BJ (cell line): ENCODE measurements around the gene DGKQ. TPM values are rescaled to one million over a fixed set of nuclear protein-coding genes. Genes with fewer than 3 reads are reported as not detected.

Experiments
- CTCF ChIA-PET: fragments of 350-600 bp; formaldehyde crosslinking; extraction: SDS; loops from one replicate; lab custom pipeline; 2021; ENCODE audit warnings: antibody characterized with exemption, inconsistent platforms; lab: Yijun Ruan, JAX
- POLR2A ChIA-PET: fragments of 300-600 bp; sonication (Branson Sonifier 250); formaldehyde crosslinking; extraction: SDS; loops from one replicate; lab custom pipeline; 2021; ENCODE audit warnings: antibody characterized with exemption; lab: Charles Lee
- DNase-seq: peaks from one replicate; pipeline ENCODE4 v3.0.0-alpha.2; 2011; ENCODE audit warnings: low read depth
- H3K27me3 ChIP-seq: 2 replicates; pipeline ENCODE4 v1.6.0; 2011; ENCODE audit warnings: low read length; ENCODE audit not compliant: control insufficient read depth, insufficient read depth
- H3K36me3 ChIP-seq: 2 replicates; pipeline ENCODE4 v1.5.1; 2011; ENCODE audit warnings: low read length; ENCODE audit not compliant: control insufficient read depth, insufficient read depth
- H3K4me3 ChIP-seq: 2 replicates; pipeline ENCODE4 v1.5.1; 2011; ENCODE audit warnings: low read depth, mild to moderate bottlenecking, control low read depth, low read length
- polyA plus RNA-seq: library from polyadenylated mRNA; depleted of rRNA; stranded (reverse); fragments of >200 nt; gene quantifications from 2 replicates; pipeline ENCODE4 v1.2.3, GENCODE V29; 2011
- TF ChIP-seq, protein P1 (sequence below): IDR thresholded peaks from 2 replicates; pipeline ENCODE4 v1.5.1; 2011; ENCODE audit warnings: low read depth, mild to moderate bottlenecking, control low read depth, inconsistent platforms, low read length, moderate library complexity; ENCODE audit not compliant: insufficient read depth

Gene DGKQ
- polyA plus RNA-seq, 1 experiment, result 6.5 TPM

DNA sequence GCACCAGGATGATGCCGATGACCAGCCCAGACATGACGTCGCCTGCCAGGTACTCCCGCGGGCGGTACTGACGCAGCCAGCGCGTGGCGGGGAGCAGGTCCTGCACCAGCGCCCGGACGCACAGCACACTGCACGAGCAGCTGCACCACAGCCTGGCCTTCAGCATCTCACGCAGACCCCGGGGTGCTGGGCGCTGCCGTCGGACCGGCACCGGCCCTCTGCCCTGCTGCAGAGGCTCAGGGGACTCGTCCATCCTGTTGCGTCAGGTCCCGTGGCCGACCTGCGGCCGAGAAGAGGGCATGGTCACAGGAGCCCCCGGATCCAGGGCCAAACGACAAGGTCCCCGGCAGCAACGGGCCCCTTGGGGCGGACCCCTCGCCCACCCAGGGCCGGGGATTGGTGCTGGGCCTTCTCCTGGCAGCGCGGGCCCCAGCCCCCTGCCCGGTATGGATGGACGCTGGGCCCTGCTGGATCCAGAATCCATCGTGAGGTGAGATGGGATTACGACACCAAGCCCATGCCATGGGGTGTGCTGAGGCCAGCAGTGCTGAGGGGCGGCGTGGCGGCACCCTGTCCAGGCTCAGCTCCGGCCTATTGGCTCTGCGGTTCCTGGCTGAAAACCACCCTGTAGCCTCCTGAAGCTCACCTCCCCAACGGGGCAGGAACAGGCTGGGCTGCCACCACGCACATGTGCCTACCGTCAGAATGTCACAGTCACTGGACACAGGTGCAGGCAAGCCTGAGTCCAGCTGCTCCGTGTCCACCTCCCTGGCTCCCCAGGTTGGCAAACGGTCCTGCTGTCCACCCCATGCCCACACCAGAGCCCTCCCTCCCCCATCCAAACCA, 18.3 kb upstream of the DGKQ start:
- POLR2A ChIA-PET, result no interaction called here
- DNase-seq, result no peak
- CTCF ChIA-PET, result no interaction called here
- H3K27me3 ChIP-seq, result peaks cover 5% of the 10 kb centered on the region; the same call in 1 of the 2 replicates
- peaks cover 4% of the 10 kb centered on the region for H3K36me3 ChIP-seq
- no peak overlapping the region for H3K4me3 ChIP-seq
- TF ChIP-seq, protein P1, sequence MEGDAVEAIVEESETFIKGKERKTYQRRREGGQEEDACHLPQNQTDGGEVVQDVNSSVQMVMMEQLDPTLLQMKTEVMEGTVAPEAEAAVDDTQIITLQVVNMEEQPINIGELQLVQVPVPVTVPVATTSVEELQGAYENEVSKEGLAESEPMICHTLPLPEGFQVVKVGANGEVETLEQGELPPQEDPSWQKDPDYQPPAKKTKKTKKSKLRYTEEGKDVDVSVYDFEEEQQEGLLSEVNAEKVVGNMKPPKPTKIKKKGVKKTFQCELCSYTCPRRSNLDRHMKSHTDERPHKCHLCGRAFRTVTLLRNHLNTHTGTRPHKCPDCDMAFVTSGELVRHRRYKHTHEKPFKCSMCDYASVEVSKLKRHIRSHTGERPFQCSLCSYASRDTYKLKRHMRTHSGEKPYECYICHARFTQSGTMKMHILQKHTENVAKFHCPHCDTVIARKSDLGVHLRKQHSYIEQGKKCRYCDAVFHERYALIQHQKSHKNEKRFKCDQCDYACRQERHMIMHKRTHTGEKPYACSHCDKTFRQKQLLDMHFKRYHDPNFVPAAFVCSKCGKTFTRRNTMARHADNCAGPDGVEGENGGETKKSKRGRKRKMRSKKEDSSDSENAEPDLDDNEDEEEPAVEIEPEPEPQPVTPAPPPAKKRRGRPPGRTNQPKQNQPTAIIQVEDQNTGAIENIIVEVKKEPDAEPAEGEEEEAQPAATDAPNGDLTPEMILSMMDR, result no peak

DNA sequence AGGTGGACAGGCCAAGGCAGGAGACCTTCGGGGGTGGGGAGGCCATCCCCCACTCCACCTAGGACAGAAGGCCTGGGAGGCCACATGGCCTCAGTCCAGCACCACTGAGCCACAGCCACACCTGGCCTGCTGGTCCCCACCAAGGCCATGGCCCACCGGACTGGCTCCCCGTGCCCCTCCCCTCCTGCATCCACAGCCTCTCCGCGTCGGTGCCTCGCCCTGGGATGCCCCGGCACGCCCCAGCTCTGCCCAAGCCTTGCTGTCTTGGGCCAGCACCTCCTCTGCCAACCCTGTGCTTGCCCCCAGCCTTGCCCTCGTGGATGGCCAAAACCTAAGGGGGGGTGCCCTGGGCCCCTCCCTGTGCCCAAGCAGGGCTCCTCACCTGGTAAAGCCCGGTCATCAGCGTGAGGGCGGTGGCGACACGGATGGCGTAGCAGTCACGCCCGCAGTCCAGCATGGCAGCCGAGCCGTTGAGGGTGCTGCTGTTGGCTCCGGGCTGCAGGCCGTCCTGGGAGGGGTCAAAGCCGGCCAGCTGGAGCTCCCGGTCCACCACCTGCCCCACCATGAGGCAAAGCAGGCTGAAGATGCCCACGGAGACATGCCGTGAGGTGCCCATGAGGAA, 17.5 kb upstream of the DGKQ start:
- Histone ChIP-seq H3K36me3 (peaks cover 4% of the 10 kb centered on the region), H3K4me3 (no peak overlapping the region), H3K27me3 (no peaks in the 10 kb centered on the region)
- no peak for DNase-seq
- TF ChIP-seq, protein P1, result no peak
- ChIA-PET POLR2A (no interaction called here), CTCF (interaction anchor here (0.9 kb wide), 1 partner anchor 362 kb away, joined by 3 read pairs; no protein-coding TSS in a partner anchor)

DNA sequence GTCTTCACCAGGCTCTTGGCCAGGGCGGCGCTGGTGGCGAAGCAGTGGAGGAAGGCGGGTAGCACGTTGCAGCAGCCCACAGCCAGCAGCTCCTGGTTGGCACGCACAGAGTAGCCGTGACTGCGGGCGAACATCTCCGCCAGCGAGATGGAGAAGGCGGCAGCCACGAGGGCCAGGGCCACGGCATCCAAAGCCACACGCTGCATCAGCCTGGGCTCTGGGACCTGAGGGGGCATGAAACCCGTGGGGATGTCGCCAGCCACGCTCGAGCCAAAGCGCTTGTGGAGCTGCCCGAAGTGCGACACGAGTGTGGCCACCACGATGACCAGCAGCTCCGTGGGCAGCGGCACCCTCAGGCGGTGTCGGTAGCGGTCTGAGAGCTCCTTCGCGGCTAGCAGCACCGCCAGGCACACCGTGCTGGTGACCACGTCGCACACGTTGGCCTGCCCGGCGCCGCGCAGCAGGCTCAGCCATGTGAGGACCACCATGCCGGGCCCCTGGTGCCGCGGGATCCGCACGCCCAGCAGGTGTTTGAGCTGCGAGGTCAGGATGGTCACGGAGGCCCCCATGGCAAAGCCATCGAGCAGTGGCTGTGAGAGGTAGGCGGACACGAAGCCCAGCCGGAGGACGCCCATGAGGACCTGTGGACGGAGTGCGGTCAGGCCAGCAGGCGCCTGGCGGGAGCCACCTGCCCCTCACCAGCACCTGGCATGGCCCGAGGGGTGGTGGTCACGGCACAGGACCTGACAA, 16.5 kb upstream of the DGKQ start:
- H3K36me3 ChIP-seq, result peaks cover 4% of the 10 kb centered on the region
- no peaks in the 10 kb centered on the region for H3K27me3 ChIP-seq
- POLR2A ChIA-PET, result no interaction called here
- TF ChIP-seq, protein P1, result no peak
- CTCF ChIA-PET, result no interaction called here
- no peak overlapping the region for H3K4me3 ChIP-seq
- no peak for DNase-seq

DNA sequence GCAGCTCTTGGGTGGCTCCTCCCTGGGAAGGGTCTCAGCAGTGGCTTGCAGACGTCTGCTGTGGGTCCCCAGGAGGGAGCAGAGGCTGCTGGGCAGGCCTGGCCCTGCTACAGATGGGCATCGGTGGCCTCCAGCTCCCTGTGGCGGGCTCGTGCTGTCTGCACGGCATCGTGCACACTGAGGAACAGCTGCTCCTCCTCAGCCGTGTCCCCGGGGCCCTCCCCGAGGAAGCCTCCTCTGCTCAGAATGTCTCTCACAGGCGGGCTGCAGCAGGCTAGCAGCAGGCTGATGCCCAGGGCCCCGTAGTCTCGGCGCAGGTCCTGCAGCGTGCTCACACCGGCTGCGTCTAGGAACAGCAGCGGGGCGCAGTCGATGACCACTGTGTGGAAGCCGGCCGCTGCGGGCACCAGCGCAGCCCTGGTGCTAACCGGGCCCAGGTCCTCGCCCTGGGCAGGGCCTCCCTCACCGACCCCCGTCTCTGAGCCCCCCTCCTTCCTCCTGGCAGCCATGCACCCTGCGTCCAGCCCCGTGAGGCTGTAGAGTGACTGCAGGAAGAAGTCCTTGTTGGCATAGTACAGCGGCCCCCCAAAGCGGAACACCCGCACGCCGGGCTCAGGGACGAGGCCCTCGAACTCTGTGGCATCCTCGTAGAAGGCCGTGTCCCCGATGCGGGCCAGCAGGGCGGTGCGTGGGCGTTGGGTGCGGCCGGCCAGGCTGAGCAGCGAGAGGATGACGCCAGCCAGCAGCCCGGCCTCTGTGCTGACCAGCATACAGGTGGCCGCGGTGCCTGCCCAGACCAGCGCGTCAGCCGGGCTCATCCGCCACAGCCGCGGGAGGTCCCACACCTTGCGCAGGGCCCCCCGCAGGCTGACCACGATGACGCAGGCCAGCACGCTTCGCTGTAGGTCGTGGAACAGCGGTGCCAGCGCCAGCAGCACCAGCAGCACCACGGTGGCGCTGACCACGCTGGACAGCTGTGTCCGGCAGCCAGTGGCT, 15.7 kb upstream of the DGKQ start:
- H3K4me3 ChIP-seq, result no peak overlapping the region
- TF ChIP-seq, protein P1, result no peak
- no peaks in the 10 kb centered on the region for H3K27me3 ChIP-seq
- CTCF ChIA-PET, result no interaction called here
- no peak for DNase-seq
- POLR2A ChIA-PET, result no interaction called here
- H3K36me3 ChIP-seq, result peaks cover 4% of the 10 kb centered on the region
